Uterus (tissue), 4 donors: ENCODE results near the gene GRIK1. TPM values are rescaled to one million over a fixed set of nuclear protein-coding genes. Genes with fewer than 3 reads are reported as not detected.

Source experiments
- DNase-seq, 2 donors: peaks; one replicate each; pipeline ENCODE4 v3.0.0-alpha.2; 2019 to 2020
- H3K27ac ChIP-seq, 2 donors: fragments of 200-600 bp; sonication (generic); 1 replicate in 1 of 2; 2 replicates in 1 of 2; pipeline ENCODE4 v1.5.1; 2016 to 2018
- H3K27me3 ChIP-seq, 2 donors: fragments of 200-600 bp; sonication (generic); one replicate each; pipeline ENCODE4 v1.5.1; 2018 to 2019; ENCODE audit warnings: control low read depth in 1 of 2
- H3K36me3 ChIP-seq, 2 donors: fragments of 200-600 bp; sonication (generic); one replicate each; pipeline ENCODE4 v1.5.1; 2019; ENCODE audit warnings: control low read depth in 1 of 2
- H3K4me1 ChIP-seq, 2 donors: fragments of 200-600 bp; sonication (generic); one replicate each; pipeline ENCODE4 v1.5.1; 2018 to 2019; ENCODE audit warnings: control low read depth in 1 of 2
- H3K4me3 ChIP-seq, 2 donors: fragments of 200-600 bp; sonication (generic); 1 replicate in 1 of 2; 2 replicates in 1 of 2; pipeline ENCODE4 v1.5.1; 2018 to 2019; ENCODE audit warnings: mild to moderate bottlenecking in 1 of 2
- H3K9me3 ChIP-seq, 2 donors: fragments of 200-600 bp; sonication (generic); one replicate each; pipeline ENCODE4 v1.5.1; 2019; ENCODE audit warnings: control low read depth in 1 of 2
- POLR2A ChIP-seq, 2 donors: fragments of 450-650 bp; IDR thresholded peaks; one replicate each; pipeline ENCODE4 v1.6.1; 2016; ENCODE audit warnings: antibody characterized with exemption in 2 of 2, mild to moderate bottlenecking in 1 of 2, moderate library complexity in 1 of 2
- intact Hi-C: fragments of 100-400 bp; cut with DNase I; formaldehyde crosslinking; loops from one replicate; pipeline ENCODE4 v1.15.1; 2023; ENCODE audit warnings: low total_unique reads
- total RNA-seq, 4 donors: library from RNA; depleted of rRNA in 3 of 4; stranded (reverse); fragments of >200 nt in 3 of 4; gene quantifications; one replicate each; pipeline versions ENCODE4 v1.1.0 to v1.2.4, GENCODE V29; 2014 to 2023
- TF ChIP-seq, protein P1 (sequence below), 4 experiments: fragments of 200-600 bp in 2 of 4; fragments of 450-650 bp in 2 of 4; sonication (generic) in 2 of 4; IDR thresholded peaks; one replicate each; pipeline ENCODE4 v1.5.1; 2016 to 2019; ENCODE audit warnings: antibody characterized with exemption in 4 of 4, mild to moderate bottlenecking in 2 of 4, moderate library complexity in 1 of 4
- donor health status: DM: yes; HTN: yes; CAD: no.

Gene GRIK1
- total RNA-seq, 4 donors from 2014 or later = 0.12 to 4.1 TPM; not detected in 2

DNA sequence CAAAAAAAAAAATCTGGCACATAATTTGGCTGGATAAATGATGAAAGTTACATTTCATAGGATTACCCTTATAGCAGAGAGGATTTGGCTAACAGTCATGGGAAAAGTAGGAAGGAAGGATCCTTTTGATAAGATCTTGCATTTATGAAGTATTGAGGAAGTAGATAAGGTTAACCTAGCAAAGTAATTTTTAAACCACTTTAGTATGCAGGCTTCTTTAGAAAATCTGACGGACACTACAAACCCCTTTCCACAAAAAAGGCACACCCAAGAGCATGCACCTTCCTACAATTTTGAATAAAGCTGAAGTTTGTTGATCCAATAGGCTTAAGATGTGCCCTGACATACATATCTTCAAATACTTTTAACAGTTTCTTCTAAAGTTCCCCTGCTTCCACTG is 275.2 kb downstream of the GRIK1 start:
- no peak for DNase-seq
- intact Hi-C loops = no loop called here

DNA sequence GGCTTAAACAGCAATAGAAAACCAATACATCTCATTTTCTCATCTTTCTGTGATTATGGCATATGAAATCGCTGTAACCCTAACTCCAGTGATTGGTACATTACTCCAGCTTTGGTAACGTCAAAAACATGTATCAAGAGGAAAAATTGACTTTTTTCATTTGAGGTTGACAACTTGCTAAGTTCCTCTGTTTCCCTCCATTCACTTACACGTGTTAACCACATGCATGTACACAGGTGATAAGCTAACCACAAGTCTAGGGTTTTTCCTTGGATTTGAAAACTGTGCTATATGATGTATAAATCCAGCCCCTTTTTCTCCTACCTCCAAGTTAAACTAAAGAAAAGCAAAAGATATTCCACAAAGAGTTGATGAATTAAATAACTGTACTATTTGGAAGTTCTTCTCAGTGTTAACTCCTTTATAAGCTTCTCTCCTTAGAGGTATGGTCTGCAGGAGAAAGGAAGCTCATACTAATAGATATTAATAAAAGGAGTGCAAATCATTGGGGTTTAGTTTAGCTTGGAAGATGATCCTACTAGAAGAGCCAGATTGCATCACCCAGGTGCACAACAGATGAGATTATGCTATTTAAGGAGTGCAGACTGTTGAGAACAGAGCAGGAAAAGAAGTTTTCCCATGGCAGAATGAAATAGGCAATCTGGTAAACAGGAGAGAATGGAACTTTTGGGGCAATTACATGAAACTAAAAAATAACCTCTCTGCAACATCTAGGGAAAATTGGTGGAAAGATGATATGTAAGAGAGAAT is 277.9 kb downstream of the GRIK1 start:
- intact Hi-C loops = no loop called here
- DNase-seq = no peak
- no peaks in the 10 kb centered on the region for H3K27me3 ChIP-seq
- H3K9me3 ChIP-seq = no peaks in the 10 kb centered on the region
- H3K27ac ChIP-seq = no peak overlapping the region
- no peak for TF ChIP-seq POLR2A (IDR thresholded peaks at IDR 0.05)
- TF ChIP-seq, protein P1, sequence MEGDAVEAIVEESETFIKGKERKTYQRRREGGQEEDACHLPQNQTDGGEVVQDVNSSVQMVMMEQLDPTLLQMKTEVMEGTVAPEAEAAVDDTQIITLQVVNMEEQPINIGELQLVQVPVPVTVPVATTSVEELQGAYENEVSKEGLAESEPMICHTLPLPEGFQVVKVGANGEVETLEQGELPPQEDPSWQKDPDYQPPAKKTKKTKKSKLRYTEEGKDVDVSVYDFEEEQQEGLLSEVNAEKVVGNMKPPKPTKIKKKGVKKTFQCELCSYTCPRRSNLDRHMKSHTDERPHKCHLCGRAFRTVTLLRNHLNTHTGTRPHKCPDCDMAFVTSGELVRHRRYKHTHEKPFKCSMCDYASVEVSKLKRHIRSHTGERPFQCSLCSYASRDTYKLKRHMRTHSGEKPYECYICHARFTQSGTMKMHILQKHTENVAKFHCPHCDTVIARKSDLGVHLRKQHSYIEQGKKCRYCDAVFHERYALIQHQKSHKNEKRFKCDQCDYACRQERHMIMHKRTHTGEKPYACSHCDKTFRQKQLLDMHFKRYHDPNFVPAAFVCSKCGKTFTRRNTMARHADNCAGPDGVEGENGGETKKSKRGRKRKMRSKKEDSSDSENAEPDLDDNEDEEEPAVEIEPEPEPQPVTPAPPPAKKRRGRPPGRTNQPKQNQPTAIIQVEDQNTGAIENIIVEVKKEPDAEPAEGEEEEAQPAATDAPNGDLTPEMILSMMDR (IDR thresholded peaks at IDR 0.05) = no peak
- H3K4me1 ChIP-seq = no peaks in the 10 kb centered on the region
- H3K36me3 ChIP-seq = no peaks in the 10 kb centered on the region
- no peak overlapping the region for H3K4me3 ChIP-seq

More for the DNA sequence above, 275.2 kb downstream of the GRIK1 start:
- Histone ChIP-seq H3K9me3 (no peaks in the 10 kb centered on the region), H3K27me3 (no peaks in the 10 kb centered on the region), H3K36me3 (no peaks in the 10 kb centered on the region), H3K27ac (no peak overlapping the region), H3K4me3 (no peak overlapping the region), H3K4me1 (no peaks in the 10 kb centered on the region)
- TF ChIP-seq, protein P1 (IDR thresholded peaks at IDR 0.05) = no peak
- no peak for TF ChIP-seq POLR2A (IDR thresholded peaks at IDR 0.05)

DNA sequence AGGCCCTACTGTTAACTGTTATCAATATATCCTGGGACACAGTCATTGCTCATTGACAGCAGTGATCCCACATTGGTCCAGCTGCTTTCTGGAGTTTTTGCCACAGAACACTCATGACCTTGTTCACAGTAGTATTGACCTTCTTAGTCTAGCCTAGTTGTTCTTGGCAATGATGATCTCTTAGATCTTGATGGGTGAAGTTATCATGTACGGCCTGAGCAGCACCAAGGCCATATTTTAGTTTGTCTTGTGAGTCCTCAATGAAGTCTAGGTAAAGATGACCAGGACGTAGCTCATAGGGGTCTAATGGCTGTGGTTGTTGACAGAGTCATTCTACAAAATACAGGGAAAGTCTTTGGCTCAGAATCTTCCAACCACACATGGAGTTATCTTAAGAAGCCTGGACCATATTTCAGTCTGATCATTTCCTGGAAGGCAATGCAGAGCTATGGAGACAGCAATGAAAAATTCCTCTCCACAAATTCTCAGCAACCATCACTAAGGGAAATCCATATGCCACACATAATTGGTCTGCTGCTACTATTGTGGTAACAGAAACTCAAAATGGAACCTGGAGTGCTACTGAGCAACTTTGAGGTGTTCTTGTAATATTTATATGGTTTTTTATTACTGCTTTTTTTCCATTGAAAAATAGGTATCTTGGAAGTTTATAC is 279.6 kb downstream of the GRIK1 start:
- Histone ChIP-seq H3K9me3 (no peaks in the 10 kb centered on the region), H3K4me3 (no peak overlapping the region), H3K36me3 (no peaks in the 10 kb centered on the region), H3K4me1 (no peaks in the 10 kb centered on the region), H3K27me3 (no peaks in the 10 kb centered on the region), H3K27ac (no peak overlapping the region)
- intact Hi-C loops = no loop called here
- DNase-seq = no peak
- TF ChIP-seq POLR2A (IDR thresholded peaks at IDR 0.05) = no peak
- TF ChIP-seq, protein P1 (IDR thresholded peaks at IDR 0.05) = no peak

DNA sequence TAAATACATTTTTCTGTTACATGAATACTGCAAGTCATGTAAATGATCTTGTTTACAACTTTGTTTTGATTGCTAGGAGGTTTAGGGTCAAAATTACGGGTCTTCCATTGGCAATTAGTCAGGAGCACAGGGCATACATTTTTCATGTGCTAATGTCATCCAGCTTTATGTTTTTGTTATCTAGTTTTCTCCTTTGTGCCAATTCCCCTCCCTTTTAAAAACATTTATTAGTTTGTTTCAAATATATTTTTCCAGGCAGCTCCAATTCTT is 280.9 kb downstream of the GRIK1 start:
- H3K9me3 ChIP-seq = no peaks in the 10 kb centered on the region
- no peaks in the 10 kb centered on the region for H3K27me3 ChIP-seq
- no peaks in the 10 kb centered on the region for H3K36me3 ChIP-seq
- no peaks in the 10 kb centered on the region for H3K4me1 ChIP-seq
- no peak overlapping the region for H3K27ac ChIP-seq
- intact Hi-C loops = no loop called here
- H3K4me3 ChIP-seq = no peak overlapping the region
- TF ChIP-seq, protein P1 (IDR thresholded peaks at IDR 0.05) = no peak
- no peak for TF ChIP-seq POLR2A (IDR thresholded peaks at IDR 0.05)
- no peak for DNase-seq

DNA sequence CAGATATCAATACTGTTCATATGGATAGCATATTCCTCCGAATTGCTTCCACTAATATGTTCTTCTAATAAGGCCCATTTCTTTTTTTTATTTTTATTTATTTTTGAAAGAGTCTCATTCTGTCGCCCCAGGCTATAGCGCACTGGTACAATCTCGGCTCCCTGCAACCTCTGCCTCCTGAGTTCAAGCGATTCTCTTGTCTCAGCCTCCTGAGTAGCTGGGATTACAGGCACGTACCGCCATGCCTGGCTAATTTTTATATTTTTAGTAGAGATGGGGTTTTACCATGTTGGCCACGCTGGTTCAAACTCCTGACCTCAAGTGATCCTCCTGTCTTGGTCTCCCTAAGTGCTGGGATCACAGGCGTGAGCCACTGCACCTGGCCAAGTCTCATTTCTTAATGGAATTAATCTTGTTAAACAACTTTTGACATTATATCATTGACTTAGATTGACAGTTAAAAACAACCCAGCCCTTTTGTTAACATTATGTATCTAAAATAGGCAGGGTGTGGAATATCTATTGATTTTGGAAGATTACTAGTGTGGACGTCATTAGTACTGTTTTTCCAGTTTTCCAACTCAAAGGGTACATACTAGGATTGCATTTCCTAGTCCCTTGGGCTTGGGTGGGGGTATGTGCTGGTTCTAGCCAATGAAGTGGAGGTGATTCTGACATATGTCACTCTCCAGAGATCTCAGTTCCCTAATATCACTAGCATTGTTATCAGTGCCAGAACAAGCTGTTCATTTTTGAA is 281.4 kb downstream of the GRIK1 start:
- no peaks in the 10 kb centered on the region for H3K27me3 ChIP-seq
- H3K36me3 ChIP-seq = no peaks in the 10 kb centered on the region
- no peaks in the 10 kb centered on the region for H3K9me3 ChIP-seq
- H3K4me1 ChIP-seq = no peaks in the 10 kb centered on the region
- no peak for DNase-seq
- TF ChIP-seq, protein P1 (IDR thresholded peaks at IDR 0.05) = no peak
- TF ChIP-seq POLR2A (IDR thresholded peaks at IDR 0.05) = no peak
- no peak overlapping the region for H3K4me3 ChIP-seq
- intact Hi-C loops = no loop called here
- no peak overlapping the region for H3K27ac ChIP-seq
